Measurements from ENCODE around the gene PIK3R6.
"Not testable (repeated sequence)": the region's sequence is repeated elsewhere in the genome, so short reads cannot be mapped to it uniquely, and the experiment has no call there.

PIK3R6 gene

GRCh38 chr17:8887834-8888703 is 20.6 kb upstream of the PIK3R6 start:
- H3K4me3 ChIP-seq (replicated peaks; ENCODE audit: insufficient read depth, low read length): no peak overlapping the region
- H3K27me3 ChIP-seq (ENCODE audit: insufficient read depth, poor library complexity, severe bottlenecking): no peaks in the 10 kb centered on the region
- no peak for TF ChIP-seq GABPA (IDR thresholded peaks at IDR 0.05; ENCODE audit: low read depth)
- no peak for TF ChIP-seq POLR2AphosphoS5 (IDR thresholded peaks at IDR 0.05; ENCODE audit: low read depth)
- no peak for TF ChIP-seq CTCF (IDR thresholded peaks at IDR 0.05; ENCODE audit: insufficient read depth, low read length)
- no peak for TF ChIP-seq REST (IDR thresholded peaks at IDR 0.05; ENCODE audit: insufficient replicate concordance, low read depth)
- no peak for TF ChIP-seq SPI1 (IDR thresholded peaks at IDR 0.05; ENCODE audit: borderline replicate concordance, low read depth)
- no peak for DNase-seq (ENCODE audit: low read depth in 1 of 2, low spot score in 1 of 2)
- no peak overlapping the region for H3K27ac ChIP-seq (replicated peaks)

GRCh38 chr17:8887301-8887700 is 19.8 kb upstream of the PIK3R6 start:
- DNase-seq (ENCODE audit: low read depth in 1 of 2, low spot score in 1 of 2): no peak
- no peak for TF ChIP-seq POLR2AphosphoS5 (IDR thresholded peaks at IDR 0.05; ENCODE audit: low read depth)
- no peak for TF ChIP-seq CTCF (IDR thresholded peaks at IDR 0.05; ENCODE audit: insufficient read depth, low read length)
- TF ChIP-seq REST (IDR thresholded peaks at IDR 0.05; ENCODE audit: insufficient replicate concordance, low read depth): no peak
- no peak for TF ChIP-seq SPI1 (IDR thresholded peaks at IDR 0.05; ENCODE audit: borderline replicate concordance, low read depth)
- TF ChIP-seq GABPA (IDR thresholded peaks at IDR 0.05; ENCODE audit: low read depth): no peak
- H3K27me3 ChIP-seq (ENCODE audit: insufficient read depth, poor library complexity, severe bottlenecking): no peaks in the 10 kb centered on the region
- H3K4me3 ChIP-seq (replicated peaks; ENCODE audit: insufficient read depth, low read length): no peak overlapping the region
- H3K27ac ChIP-seq (replicated peaks): no peak overlapping the region

- no peak overlapping the region for H3K27ac ChIP-seq (replicated peaks)
- no peak overlapping the region for H3K4me3 ChIP-seq (replicated peaks; ENCODE audit: insufficient read depth, low read length)
- TF ChIP-seq REST (IDR thresholded peaks at IDR 0.05; ENCODE audit: insufficient replicate concordance, low read depth) (no peak), SPI1 (IDR thresholded peaks at IDR 0.05; ENCODE audit: borderline replicate concordance, low read depth) (no peak), POLR2AphosphoS5 (IDR thresholded peaks at IDR 0.05; ENCODE audit: low read depth) (no peak), GABPA (IDR thresholded peaks at IDR 0.05; ENCODE audit: low read depth) (no peak), CTCF (IDR thresholded peaks at IDR 0.05; ENCODE audit: insufficient read depth, low read length) (no peak)
- no peaks in the 10 kb centered on the region for H3K27me3 ChIP-seq (ENCODE audit: insufficient read depth, poor library complexity, severe bottlenecking)
- no peak for DNase-seq (ENCODE audit: low read depth in 1 of 2, low spot score in 1 of 2)
Observed at GRCh38 chr17:8885967-8886684, 18.7 kb upstream of the PIK3R6 start.

- not testable (repeated sequence) for H3K4me3 ChIP-seq (replicated peaks; ENCODE audit: insufficient read depth, low read length); H3K27ac ChIP-seq (replicated peaks); H3K27me3 ChIP-seq (ENCODE audit: insufficient read depth, poor library complexity, severe bottlenecking); DNase-seq (ENCODE audit: low read depth in 1 of 2, low spot score in 1 of 2)
Observed at GRCh38 chr17:8885163-8885966, 17.9 kb upstream of the PIK3R6 start.

Data from HL-60 (cell line).